IPS-NIHi11 (cell line): Measurements from ENCODE around the gene LCLAT1.

Source experiments
- DNase-seq: peaks from one replicate; pipeline ENCODE4 v3.0.0; 2012; ENCODE audit warnings: mixed read lengths, low spot score

The LCLAT1 gene

GRCh38 chr2:30422444-30423040 is 24.5 kb upstream of the LCLAT1 start:
- DNase-seq: no peak

- no peak for DNase-seq
Measured at GRCh38 chr2:30424231-30424630, 22.8 kb upstream of the LCLAT1 start.

DNA sequence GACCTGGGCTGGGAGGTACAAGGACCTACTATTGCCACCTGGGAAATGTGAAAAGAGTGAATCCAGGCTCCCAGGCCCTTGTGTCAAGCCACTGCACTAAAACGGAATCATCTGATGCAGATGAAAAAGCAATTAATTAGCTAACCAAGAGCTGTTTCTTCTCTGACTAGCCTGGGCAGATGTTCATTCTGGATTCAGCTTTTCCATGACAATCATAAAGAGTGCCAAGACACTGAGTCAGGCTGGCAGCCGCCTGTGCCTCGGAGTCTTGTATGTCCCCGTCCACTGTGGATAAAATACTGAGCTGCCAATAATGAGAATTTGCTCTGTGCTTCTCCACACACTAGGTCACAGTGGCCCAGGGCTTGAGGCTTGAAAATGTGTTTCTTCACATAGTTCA is 21.7 kb upstream of the LCLAT1 start:
- DNase-seq: no peak

GRCh38 chr2:30427606-30428347 is 19.3 kb upstream of the LCLAT1 start:
- no peak for DNase-seq

GRCh38 chr2:30428348-30428662 is 18.7 kb upstream of the LCLAT1 start:
- no peak for DNase-seq

- DNase-seq: no peak
Measured at GRCh38 chr2:30428827-30429461, 18.1 kb upstream of the LCLAT1 start.

GRCh38 chr2:30433541-30434299 is 13.3 kb upstream of the LCLAT1 start:
- no peak for DNase-seq

DNA sequence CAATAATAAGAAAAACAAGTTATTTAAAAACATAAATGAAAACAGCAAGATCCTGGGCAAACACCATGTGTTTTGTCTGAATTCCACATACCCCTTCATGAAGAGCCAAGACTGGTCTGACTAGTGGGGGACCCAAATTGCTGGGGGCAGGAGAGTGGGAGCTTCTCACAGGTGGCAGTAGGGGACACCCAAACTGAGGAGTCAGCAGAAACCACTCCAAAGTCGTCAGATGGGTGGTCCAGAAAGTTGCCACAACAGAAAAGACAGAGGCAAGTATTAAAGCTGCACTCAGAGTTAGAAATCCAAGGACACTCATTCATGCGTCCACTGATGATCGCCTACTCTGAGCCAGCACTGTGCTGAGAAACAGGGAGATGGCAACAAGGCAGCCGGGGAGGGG is 12.3 kb upstream of the LCLAT1 start:
- no peak for DNase-seq

DNA sequence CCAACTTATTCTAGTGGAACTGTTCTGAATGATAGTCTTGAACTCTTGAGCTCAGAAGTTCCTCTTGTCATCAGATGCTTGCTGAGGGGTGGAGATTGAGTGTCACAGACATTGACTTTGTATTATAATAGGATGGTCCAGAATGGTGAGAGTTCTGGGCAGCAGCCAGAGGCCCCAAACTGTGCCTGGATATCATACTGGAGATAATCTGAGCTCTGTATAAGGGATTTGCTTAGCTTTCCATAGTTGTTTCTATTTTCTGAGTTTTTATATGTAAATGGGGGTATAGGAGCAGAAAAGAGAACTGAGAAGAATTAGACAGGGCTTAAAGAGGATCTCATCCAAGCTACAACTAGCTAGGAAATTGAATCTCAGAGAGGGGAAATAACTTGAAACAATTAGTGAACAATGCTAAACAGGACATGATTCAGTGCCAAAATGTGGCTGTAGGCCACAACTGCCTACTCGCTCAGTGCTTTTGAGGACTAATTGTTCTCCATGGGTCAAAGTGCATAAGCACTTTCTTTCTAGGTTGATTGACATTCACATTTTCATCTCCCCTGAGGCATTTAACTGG is 10.1 kb upstream of the LCLAT1 start:
- no peak for DNase-seq

GRCh38 chr2:30437809-30438548 is 9.1 kb upstream of the LCLAT1 start:
- no peak for DNase-seq

DNA sequence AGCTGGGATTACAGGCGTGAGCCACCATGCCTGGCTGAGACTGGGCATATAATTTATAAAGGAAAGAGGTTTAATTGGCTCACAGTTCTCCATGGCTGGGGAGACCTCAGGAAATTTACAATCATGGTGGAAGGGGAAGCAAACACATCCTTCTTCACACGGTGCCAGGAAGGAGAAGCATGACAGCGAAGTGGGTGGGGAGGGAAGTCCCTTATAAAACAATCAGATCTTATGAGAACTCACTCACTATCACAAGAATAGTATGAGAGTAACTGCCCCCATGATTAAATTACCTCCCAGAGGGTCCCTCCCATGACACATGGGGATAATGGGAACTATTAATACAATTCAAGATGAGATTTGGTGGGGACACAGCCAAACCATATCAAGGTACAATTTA is 7.8 kb upstream of the LCLAT1 start:
- no peak for DNase-seq

DNA sequence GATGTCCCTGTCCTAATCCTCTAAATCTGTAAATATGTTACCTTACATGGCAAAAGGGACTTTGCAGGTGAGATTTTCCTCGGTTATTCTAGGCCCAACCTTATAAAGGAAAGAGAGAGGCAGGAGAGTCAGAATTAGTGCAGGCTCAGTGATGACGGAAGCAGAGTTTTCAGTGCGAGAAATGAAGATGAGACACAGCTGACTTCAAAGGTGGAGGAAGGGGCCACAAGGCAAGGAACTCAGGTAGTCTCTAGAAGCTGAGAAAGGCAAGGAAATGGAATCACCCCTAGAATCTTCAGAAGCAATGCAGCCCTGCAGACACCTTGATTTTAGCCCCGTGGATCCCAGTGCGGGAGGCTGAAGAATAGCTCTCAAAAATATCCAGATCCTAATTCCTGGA is 7.2 kb upstream of the LCLAT1 start:
- DNase-seq: no peak

DNA sequence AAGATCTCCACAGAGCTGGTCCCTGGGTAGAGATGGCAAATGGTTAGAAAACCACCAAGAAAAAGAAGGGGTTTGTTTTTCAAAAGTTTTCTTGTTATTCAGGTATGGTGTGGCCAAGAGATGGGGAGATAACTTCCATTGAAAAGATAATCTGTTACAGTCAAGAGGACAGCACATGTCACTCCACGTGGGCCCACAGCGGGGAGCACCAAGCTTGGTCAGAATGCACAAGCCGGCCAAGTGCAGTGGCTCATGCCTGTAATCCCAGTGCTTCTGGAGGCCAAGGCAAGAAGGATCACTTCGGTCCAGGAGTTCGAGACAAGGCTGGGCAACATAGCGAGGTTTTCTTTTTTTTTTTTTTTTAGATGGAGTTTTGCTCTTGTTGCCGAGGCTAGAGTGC is 6.0 kb upstream of the LCLAT1 start:
- no peak for DNase-seq

DNA sequence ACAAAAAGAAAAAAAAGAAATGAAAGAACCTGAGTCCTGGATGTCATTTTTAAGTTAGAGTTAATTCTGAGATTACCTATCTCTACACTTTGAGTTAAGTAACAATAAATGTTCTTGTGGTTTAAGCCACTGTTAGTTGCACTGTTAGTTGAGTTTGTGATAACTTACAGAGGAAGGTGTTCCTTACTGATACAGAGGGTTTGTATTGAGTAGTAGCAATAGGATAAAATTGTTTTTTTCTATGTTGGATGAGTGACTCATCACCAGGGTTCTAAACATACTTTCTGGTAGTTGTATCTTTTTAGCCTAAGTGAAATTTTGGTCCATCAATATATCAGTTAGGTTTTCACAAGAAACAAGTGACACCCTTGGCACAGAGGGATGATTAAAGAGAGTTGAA is 4.0 kb upstream of the LCLAT1 start:
- DNase-seq: no peak

- DNase-seq: no peak
Measured at GRCh38 chr2:30444273-30444672, 2.8 kb upstream of the LCLAT1 start.

DNA sequence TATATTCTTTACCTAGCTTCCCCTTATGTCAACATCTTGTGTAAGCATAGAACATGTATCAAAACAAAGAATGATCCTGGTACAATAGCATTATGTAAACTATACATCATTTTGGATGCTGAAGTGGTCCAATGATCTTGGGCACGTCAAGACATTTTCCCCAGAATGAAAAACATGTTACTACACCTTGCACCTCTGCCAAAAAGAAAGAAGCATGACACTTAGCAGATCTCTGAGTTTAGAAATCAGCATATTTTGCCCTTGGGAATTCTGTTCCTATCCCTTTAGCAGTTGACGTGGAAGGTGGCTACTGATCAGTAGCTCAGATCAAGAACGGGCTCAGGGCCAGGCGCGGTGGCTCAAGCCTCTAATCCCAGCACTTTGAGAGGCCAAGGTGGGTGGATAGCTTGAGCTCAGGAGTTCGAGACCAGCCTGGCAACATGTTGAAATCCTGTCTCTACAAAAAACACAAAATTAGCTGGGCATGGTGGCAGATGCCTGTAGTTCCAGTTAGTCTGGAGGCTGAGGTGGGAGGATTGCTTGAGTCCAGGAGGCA is 1.7 kb upstream of the LCLAT1 start:
- DNase-seq: no peak

GRCh38 chr2:30446602-30447148 is 371 bp upstream of the LCLAT1 start:
- no peak for DNase-seq

DNA sequence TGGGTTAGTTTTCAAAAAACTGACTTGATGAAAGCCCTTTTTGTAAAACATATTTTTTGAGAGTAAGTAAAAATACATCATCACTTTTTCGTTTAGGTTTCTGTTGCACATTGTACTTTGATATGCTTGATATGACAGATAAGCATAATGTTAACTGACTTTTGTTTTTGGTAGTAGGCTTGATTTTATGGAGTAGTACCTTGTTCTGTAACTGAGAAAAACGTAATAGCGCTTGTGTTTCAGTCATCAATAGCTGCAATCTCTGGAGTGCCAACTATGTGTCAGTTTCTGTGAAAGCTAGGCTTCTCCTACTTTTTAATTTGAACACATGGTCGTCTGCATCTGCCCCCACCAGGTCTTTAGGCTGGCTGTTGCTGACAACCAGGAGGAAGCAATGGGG is 1.3 kb downstream of the LCLAT1 start:
- DNase-seq: no peak

DNA sequence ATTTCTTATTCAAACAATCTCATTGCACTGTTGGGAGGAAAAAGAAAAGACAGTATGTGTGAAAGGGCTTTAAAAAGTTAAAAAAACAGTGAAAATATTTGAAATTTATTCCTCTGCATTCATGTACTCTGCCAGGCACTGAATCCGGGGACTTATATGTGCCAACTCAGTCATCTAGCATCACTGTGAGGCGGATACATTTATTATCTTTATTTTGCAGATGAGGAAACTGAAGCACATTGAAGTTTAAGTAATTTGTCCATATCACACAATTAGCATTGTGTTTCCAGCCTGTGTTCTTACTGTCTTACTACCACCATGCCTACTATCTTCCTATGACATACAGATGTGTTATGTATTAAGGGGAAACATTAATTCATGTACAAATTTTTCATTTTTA is 1.8 kb downstream of the LCLAT1 start:
- no peak for DNase-seq

- no peak for DNase-seq
Measured at GRCh38 chr2:30450025-30450424, 3.0 kb downstream of the LCLAT1 start.

DNA sequence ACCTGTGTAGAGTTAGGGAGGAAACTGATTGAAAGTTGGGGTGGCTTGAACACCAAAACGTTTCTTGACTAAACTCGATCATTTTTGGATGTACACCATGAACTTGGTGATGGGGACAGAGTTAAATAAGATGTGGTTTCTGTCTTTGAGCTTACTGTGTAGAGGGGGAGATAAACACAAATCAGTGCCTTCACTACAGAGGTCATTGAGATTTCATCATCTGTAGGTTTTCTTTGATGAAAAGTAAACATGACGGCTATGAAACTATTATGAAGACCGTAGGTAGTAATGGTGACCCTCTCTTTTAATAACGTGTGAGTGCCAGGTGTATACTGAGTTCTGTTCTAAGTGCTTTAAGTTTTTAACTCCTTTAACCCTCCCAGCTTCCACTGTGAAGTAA is 6.5 kb downstream of the LCLAT1 start:
- DNase-seq: no peak
